Amniotic stem cell (primary cell): ENCODE data around the gene DHX35.
A peak's percentile ranks its signal among the peaks of the same experiment; 100 is the strongest.

ENCODE experiments used
- DNase-seq: peaks from one replicate; lab custom pipeline; 2025; lab: John Stamatoyannopoulos, UW

The DHX35 gene, protein sequence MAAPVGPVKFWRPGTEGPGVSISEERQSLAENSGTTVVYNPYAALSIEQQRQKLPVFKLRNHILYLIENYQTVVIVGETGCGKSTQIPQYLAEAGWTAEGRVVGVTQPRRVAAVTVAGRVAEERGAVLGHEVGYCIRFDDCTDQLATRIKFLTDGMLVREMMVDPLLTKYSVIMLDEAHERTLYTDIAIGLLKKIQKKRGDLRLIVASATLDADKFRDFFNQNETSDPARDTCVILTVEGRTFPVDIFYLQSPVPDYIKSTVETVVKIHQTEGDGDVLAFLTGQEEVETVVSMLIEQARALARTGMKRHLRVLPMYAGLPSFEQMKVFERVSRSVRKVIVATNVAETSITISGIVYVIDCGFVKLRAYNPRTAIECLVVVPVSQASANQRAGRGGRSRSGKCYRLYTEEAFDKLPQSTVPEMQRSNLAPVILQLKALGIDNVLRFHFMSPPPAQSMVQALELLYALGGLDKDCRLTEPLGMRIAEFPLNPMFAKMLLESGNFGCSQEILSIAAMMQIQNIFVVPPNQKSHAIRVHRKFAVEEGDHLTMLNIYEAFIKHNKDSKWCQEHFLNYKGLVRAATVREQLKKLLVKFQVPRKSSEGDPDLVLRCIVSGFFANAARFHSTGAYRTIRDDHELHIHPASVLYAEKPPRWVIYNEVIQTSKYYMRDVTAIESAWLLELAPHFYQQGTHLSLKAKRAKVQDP

DNA sequence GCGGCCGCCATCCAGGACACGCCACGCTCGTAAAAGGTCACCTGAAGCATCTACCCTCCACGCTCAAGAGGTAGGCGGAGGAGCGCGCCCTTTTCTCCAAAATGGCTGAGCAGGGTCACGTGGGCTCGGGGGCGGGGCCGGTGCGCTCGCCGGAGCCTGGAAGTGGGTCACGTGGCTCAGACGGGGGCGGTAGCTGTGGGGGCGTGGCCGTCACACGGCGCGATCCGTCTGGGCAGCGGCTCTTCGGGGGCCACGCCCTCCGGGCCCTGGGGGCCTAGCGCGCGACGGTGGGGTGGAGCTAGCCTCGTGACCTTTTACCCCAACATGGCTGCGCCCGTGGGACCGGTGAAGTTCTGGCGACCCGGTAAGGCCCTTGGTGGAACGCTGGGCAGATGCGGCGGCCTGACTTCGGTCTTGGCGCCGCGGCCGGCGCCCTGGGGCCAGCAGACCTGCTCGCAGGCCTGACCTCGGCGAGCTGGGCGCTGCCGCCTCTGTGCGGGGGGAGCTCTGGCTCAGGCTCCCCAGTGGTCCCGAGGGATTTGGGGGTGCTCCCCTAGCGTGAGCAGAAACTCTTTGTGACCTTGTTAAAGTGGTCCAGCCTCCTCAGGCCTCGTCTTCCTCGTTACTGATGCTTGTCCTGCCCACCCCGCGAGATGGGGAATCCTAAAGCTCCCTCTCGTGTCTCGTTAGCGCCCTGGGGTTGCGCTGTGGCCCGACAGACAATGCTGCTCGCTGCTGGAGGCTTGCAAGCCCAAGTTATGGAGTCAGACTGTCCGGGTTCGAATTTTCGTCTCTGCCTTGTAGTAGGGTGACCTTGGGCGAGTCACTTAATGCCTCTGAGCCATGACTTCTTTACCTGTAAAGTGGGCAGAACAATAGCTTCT is at the start of gene DHX35:
TSS of gene DHX35 (plus strand) at position 301 of the 884 bp plus-strand sequence. CDS start at position 325, 24 bp downstream.
- DNase-seq, result peak; percentile 90

DNA sequence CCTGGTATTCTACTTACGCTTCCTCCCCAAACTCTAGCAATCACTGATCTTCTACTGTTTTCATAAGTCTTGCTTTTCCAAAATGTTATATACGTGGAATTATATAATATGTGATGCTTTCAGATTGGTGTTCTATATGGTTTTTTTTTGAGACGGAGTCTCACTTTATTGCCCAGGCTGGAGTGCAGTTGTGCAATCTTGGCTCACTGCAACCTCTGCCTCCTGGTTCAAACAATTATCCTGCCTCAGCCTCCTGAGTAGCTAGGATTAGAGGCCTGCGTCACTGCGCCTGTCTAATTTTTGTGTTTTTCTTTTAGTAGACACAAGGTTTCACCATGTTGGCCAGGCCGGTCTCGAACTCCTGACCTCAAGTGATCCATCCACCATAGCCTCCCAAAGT is 46.8 kb upstream of the DHX35 start:
- no peak for DNase-seq

DNA sequence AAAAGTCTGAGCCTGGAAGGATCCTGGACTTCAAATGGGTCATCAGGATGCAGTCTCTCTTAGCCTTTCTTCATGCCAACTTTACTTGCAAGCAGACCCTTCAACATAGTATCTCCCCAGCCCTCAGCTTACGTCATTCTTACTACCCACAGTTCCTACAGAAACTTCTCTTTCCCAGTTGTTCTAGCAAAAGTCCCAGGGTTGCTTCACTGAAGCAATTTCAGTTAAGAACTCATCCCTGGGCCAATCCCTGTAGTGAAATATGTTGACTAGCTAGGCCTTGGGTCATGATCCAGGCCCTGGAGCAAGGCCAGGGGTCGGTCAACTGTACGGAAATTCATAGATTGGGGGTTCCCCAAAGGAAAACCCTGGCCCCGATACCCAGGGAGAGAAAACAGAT is 44.5 kb upstream of the DHX35 start:
- DNase-seq, result no peak

DNA sequence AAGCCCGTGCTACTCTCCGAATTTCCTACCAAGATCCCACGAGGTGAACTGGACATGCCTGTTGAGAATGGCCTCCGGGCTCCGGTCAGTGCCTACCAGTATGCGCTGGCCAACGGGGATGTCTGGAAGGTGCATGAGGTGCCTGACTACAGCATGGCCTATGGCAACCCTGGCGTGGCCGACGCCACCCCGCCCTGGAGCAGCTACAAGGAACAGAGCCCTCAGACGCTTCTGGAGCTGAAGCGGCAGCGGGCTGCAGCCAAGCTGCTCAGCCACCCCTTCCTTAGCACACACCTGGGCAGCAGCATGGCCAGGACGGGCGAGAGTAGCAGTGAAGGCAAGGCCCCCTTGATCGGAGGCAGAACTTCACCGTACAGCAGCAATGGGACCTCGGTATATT is 44.0 kb upstream of the DHX35 start:
- DNase-seq, result no peak

DNA sequence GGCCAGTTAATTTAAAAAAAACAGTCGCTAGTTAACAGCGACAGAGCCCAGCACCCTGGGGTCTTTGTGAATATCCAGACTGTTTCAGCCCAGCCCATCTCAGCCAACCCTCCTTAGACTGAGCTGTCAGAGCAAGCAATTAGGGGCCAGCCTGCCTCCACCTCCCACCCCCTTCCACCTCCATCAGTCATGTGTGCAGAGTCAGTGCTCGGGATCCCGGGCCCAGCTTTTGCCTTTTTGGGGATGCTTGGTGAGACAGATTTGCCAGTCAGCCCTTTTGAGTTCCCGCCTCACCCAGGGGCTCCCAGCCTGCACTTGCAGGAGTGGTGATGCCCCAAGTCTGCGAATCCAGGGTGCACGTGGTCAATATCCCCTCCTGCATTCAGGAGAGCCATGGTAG is 42.5 kb upstream of the DHX35 start:
- DNase-seq, result no peak

DNA sequence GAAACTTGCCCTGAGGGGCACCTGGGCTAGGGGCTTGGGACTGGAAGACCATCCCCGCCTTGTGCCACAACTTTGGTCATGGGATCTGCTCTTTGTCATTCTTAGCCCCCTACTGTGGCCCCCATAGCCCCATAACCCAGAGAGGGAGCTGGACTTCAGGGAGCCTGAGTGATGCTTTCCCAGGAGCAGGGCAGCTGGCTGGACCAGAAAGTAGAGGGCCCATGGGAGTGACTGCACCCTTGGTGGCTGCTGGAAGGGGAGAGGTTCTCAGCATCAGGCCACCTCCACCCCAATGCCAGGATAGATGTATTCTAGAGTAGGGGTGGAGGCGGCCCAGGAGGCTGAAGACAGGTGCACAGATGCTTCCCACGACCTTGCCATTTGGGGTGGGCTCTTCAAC is 41.7 kb upstream of the DHX35 start:
- no peak for DNase-seq

DNA sequence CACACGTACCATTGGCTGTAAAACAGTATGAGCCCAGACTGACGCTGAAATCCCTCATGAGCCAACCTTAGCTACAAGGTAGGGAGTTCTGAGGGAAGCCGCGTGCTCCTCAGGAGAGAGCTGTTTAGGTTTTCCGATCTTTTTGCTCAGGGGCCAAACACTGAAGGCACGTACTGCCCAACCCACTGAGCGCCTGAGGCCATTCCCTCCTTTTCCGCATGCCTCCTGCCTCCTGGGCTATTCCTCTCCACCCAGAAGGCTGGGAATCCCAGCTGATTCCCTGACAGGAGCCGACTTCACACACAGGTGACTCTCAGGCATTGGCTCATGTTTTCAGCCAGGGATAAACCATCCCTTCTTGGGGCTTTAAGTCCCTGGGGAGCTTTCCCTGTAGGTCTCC is 41.3 kb upstream of the DHX35 start:
- no peak for DNase-seq

DNA sequence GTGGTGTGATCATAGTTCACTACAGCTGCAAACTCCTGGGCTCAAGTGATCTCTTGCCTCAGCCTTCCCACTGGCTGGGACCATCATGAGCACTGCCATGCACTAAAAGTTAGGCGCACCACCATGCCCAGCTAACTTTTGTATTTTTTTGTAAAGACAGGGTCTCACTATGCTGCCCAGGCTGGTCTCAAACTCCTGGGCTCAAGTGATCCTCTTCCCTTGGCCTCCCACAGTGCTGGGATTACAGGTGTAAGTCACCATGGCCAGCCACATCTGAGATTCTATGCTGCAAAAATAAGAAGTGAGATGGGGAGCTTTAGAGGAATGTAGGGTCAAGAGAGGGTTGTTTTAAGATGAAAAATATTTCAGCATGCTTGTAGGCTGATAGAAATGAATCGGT is 37.4 kb upstream of the DHX35 start:
- DNase-seq, result no peak

DNA sequence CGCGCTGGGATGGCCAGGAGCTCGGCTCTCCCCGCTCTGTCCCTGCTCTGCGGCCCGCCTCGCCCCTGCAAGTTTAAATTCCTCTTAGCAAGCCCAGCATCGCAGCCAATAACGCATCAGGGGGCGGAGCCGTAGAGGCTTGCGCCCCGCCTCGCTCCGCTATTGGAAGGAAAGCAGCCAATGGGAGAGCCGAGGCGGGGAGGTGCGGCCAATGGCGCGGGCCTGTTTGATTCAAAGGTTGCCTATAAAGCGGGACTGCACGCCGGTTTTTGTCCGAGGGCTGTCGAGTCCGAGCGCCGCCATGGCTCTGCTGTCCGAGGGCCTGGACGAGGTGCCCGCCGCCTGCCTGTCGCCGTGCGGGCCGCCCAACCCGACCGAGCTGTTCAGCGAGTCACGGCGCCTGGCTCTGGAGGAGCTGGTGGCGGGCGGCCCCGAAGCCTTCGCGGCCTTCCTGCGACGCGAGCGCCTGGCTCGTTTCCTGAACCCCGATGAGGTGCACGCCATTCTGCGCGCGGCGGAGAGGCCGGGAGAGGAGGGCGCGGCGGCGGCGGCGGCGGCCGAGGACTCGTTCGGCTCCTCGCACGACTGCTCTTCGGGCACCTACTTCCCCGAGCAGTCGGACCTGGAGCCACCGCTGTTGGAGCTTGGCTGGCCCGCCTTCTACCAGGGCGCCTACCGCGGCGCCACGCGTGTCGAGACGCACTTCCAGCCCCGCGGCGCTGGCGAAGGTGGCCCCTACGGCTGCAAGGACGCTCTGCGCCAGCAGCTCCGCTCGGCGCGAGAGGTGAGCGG is 35.8 kb upstream of the DHX35 start, which contains the start of gene FAM83D:
TSS of gene FAM83D (plus strand) at position 276 of the 792 bp plus-strand sequence. CDS start at position 302, 26 bp downstream.
- DNase-seq, result peak; percentile 97

DNA sequence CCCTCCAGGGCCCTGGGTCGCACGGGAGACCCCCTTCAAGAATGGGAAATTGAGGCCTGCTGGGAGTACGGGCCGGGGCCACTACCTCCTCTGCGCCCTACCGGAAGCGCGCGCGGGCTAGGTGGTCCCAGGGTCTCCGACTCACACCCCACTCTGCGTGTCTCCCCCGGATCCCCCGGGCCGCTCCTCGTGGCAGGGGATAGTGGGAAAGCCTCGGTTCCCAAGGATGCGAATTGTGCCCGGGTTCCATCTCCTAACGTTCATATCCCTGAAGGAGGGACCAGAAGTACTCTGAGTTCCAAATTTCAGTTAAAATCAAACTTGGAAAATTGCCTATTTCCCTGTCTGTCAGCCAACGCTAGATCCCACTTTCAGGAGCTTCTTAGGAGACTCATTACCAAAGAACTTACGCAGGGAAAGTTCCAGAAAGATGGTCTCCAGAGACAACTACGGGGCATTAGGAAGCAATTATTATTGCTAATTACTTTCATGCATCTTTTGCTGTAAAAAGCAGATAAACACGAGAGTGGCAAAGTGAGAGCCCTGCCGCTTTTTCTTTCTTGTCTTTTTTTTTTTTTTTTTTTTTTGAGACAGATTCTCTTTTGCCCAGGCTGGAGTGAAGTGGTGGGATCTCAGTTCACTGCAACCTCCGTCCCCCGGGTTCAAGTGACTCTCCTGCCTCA is 35.1 kb upstream of the DHX35 start:
- DNase-seq, result no peak

DNA sequence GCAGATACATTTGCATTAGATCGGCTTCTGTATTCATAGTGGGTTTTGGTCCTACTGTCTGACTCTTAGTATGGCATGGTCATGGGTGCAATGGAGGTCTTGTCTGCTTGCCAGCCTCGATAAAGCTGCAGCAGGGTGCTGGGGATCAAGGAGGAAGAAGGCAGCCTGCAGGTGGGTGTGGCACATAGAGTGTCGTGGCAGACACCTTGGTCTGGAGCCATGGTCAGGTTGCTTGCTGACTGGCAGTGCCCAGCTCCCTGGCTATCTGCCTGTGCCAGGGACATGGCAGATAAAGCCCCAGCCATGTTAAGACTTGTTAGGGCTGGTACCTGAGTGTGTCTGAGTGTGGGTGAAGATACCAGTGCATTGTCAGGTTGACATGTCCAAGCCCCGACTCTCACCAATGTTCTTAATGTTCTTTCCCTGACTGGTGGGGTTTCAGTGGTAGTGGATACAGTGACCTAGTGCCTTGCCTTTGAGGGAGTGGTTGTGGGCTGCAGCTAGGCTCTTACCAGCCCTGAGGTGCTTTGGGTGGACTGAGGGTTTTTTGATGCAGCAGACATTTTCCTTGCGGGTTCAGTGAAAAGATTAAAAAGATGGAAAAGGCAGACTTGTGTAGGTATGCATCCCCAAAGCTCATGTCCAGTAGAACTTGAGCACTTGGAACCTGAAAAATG is 34.1 kb upstream of the DHX35 start:
- no peak for DNase-seq

DNA sequence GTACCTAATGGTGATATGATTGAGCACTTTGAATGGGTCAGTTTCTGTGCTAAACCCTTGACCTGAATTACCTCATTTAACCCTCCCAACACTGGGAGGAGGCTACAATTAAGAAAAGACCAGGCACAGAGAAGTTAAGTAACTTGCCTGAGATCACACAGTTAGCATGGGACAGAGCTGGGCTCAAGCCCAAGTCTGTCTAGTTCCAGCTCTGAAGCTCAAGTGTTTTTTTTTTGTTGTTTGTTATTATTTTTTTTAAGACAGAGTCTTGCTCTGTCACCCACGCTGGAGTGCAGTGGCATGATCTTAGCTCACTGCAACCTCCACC is 31.9 kb upstream of the DHX35 start:
- DNase-seq, result no peak

DNA sequence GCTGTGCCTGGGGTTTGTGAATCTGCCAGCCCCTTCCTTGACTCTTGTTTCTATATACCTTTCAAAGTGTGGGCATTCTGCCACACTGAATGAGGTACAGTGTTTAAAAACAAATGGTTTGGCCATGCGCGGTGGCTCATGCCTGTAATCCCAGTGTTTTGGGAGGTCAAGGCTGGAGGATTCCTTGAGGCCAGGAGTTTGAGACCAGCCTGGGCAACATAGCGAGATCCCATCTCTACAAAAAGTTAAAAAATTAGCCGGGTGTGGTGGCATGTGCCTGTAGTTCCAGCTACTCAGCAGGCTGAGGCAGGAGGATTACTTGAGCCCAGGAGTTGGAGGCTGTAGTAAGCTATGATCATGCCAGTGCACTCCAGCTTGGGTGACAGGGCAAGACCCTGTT is 30.2 kb upstream of the DHX35 start:
- DNase-seq, result no peak

DNA sequence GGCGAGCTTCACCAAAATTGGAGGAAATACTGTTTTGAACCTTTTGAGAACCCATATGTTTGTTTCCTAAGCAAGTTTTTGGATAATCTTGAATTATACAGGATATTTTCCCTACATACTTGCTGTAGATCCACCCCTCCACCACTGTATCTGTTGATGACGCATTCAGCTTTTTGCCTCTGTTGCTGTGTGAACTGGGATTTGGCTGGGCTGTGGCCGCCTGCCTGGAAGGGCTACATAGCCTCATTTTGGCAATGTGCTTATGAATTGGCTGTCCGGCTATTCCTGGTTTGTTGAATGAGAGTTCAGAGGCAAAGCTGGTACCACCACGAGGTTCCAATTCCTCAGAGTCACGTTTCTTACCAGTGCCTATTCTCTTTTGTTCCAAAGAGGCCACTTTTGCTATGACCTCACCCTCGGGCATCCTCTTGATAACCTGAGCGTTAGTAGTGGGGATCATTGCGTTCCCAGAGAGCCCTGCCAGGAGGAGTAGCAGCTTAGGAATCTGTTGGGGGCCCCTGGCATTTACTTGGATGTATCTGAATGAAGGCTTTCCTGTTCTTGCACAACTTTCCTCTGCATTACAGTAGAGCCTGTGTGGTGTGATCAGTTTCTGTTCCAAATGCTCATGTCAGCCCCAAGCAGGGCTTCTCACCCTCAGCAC is 29.6 kb upstream of the DHX35 start:
- DNase-seq, result no peak

DNA sequence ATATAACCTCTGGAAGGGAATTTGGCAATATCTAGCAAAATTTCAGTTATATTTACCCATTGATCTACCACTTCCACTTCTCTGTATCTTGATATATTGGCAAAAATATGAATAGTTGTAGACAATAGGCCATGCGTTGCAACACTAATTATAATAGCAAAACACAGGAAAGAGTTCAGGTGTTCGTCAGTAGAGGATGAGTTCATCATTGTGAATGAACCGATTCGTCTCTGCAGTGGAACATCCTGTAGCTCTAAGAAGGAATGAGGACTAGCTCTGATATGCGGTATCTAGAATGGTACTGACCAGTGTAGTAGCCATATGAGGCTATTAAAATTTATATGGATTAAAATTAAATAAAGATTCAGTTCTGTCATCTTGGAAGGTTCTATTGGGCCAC is 27.6 kb upstream of the DHX35 start:
- no peak for DNase-seq

DNA sequence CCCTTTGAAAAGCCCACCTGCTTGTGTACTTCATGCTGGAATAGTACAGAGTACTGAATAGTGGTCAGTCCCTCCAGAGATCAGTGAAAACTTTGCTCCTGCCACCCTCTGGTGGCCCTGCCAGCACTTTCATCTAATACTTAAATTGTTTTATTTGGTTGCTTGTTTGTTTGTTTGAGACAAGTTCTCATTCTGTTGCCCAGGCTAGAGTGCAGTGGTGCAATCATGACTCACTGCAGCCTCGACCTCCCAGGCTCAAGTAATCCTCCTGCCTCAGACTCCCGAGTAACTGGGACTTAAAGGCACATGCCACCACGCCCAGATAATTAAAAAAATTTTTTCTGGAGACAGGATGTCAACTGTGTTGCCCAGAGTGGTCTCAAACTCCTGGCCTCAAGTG is 26.9 kb upstream of the DHX35 start:
- DNase-seq, result no peak

DNA sequence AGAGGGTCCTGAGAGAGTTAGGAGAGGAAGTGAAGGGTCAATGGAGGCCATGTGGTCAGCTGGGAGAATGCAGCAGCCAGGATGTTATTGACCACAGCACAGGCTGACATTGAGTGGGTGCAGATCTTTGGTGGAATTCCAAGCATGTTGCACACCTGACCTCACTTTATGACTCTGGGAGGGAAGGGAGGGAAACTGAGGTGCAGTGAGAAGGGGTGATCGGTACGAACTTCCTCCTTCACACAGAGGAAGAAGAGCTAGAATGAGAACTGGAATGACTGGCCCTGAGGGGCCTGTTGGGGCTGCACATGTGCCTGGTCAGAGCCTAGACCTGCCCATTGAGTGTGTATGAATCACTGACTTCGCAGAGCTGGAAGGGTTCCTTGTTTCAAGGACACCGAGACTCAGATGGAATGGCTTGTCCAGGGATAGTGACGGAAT is 26.2 kb upstream of the DHX35 start:
- no peak for DNase-seq

DNA sequence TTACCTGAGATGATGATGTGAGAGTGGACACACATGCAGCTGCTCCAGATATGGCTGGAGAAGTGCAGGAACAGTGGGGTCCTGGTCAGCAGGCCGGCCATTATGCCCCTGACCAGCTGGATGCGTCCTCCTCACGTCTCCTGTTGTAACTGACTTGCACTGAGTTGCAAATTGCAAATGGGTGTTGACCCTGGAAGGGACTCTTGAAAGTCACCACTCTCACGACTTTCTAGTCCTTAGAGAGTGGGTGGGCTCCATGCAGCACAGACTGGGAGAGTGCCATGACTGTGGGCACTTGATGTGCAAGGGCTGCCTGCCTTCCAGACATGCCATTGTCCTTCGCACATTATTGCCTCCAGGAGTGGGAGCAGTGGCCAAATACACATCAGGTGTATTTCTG is 25.1 kb upstream of the DHX35 start:
- no peak for DNase-seq

DNA sequence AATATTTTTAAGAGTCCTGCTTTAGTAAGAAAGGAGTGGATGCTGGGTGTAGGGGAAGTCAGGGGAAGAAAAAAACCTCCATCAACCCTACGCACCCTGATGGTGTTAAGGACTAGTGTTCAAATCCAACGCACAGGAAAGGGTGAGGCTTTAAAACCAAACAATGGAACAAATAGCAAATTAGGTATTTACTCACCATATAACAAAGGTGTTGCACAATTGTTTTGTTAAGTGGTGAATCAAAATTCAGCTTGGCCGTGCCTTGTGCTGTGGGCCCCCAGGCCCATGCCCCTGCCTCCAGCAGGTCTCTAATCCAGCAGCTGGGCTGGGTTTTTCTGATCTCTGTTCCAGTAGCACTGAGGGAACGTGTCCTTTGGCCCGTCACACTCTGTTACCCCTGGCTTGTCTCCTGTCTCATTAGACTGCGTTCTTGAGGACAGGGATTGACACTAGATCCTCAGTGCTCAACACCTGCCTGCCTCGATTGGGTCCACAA is 24.1 kb upstream of the DHX35 start:
- no peak for DNase-seq

DNA sequence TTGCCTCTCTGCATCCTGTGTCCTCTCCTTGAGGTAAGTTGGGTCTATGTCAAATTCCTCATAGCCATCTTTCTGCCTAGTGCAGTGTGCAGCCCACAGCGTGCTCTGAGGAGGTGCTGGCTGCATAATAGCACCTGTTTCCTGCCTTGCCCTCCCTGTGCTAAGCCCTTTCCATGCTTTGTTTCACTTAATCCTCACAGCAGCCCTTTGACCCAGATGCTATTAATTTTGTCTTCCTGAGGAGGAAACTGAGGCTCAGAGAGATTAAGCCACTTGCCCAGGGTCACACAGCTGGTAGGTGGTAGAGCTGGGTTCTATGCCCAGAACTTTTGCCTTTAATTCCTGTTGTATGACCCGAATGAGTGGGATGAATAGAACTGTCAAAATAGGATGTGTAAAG is 22.5 kb upstream of the DHX35 start:
- DNase-seq, result no peak
